ENCODE data around the gene TSN. TPM values are rescaled to one million over a fixed set of nuclear protein-coding genes. Genes with fewer than 3 reads are reported as not detected.

Gene TSN
- total RNA-seq, 2 donors from 2014 or later, result 71.5 to 79.8 TPM

DNA sequence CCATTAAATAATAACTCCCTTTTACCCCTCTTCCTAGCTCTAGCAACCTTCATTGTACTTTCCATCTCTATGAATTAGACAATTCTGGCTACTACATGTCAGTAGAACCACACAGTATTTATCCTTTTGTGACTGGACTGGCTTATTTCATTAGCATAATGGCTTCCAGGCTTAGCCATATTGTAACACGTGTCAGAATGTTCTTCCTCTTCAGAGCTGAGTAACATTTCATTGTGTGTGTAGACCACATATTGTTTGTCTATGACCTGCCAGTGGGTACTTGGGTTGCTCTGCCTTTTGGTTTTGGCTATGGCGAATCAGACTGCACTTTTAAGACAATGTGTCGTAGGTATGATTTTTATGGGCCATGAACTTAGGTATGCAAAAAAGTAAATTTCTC is 20.9 kb downstream of the TSN start:
- H3K27ac ChIP-seq (ENCODE audit: low read depth, low read length), result no peak overlapping the region
- H3K27ac Mint-ChIP-seq, result no peak overlapping the region
- no peaks in the 10 kb centered on the region for H3K9me3 Mint-ChIP-seq
- H3K4me1 ChIP-seq (ENCODE audit: control insufficient read depth, insufficient read depth, low read length), result peaks cover 3% of the 10 kb centered on the region
- no peaks in the 10 kb centered on the region for H3K36me3 ChIP-seq (ENCODE audit: control insufficient read depth, insufficient read depth, low read length)
- no peak for DNase-seq
- H3K4me3 ChIP-seq (ENCODE audit: low read length), result no peak overlapping the region
- H3K27me3 ChIP-seq (ENCODE audit: control insufficient read depth, insufficient read depth, low read length, poor library complexity, severe bottlenecking), result no peaks in the 10 kb centered on the region
- no peaks in the 10 kb centered on the region for H3K27me3 Mint-ChIP-seq (ENCODE audit: insufficient read depth)
- H3K9ac ChIP-seq (ENCODE audit: extremely low read depth, low read length, poor library complexity, severe bottlenecking), result no peak overlapping the region
- TF ChIP-seq, protein P1, sequence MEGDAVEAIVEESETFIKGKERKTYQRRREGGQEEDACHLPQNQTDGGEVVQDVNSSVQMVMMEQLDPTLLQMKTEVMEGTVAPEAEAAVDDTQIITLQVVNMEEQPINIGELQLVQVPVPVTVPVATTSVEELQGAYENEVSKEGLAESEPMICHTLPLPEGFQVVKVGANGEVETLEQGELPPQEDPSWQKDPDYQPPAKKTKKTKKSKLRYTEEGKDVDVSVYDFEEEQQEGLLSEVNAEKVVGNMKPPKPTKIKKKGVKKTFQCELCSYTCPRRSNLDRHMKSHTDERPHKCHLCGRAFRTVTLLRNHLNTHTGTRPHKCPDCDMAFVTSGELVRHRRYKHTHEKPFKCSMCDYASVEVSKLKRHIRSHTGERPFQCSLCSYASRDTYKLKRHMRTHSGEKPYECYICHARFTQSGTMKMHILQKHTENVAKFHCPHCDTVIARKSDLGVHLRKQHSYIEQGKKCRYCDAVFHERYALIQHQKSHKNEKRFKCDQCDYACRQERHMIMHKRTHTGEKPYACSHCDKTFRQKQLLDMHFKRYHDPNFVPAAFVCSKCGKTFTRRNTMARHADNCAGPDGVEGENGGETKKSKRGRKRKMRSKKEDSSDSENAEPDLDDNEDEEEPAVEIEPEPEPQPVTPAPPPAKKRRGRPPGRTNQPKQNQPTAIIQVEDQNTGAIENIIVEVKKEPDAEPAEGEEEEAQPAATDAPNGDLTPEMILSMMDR (conservative IDR thresholded peaks at IDR 0.05), result no peak
- peaks cover 2% of the 10 kb centered on the region for H3K36me3 Mint-ChIP-seq (ENCODE audit: low read depth)
- no peaks in the 10 kb centered on the region for H3K9me3 ChIP-seq (ENCODE audit: control insufficient read depth, low read length)
- H3K4me3 Mint-ChIP-seq, result no peak overlapping the region
- peaks cover 11% of the 10 kb centered on the region for H3K4me1 Mint-ChIP-seq
- WGBS, 2 experiments (ENCODE audit: insufficient coverage in 1 of 2, insufficient read length in 1 of 2), result 80 to 91% methylated on average over 1 to 3 of the region's 3 CpGs

- Mint-ChIP-seq H3K4me3 (no peak overlapping the region), H3K4me1 (peaks cover 7% of the 10 kb centered on the region), H3K9me3 (no peaks in the 10 kb centered on the region), H3K36me3 (ENCODE audit: low read depth) (peaks cover 2% of the 10 kb centered on the region), H3K27me3 (ENCODE audit: insufficient read depth) (no peaks in the 10 kb centered on the region), H3K27ac (no peak overlapping the region)
- Histone ChIP-seq H3K27ac (ENCODE audit: low read depth, low read length) (no peak overlapping the region), H3K9me3 (ENCODE audit: control insufficient read depth, low read length) (no peaks in the 10 kb centered on the region), H3K4me3 (ENCODE audit: low read length) (no peak overlapping the region), H3K4me1 (ENCODE audit: control insufficient read depth, insufficient read depth, low read length) (peaks cover 3% of the 10 kb centered on the region), H3K9ac (ENCODE audit: extremely low read depth, low read length, poor library complexity, severe bottlenecking) (no peak overlapping the region), H3K36me3 (ENCODE audit: control insufficient read depth, insufficient read depth, low read length) (no peaks in the 10 kb centered on the region), H3K27me3 (ENCODE audit: control insufficient read depth, insufficient read depth, low read length, poor library complexity, severe bottlenecking) (no peaks in the 10 kb centered on the region)
- 85 to 88% methylated on average over 10 to 12 of the region's 12 CpGs for WGBS, 2 experiments (ENCODE audit: insufficient coverage in 1 of 2, insufficient read length in 1 of 2)
- TF ChIP-seq, protein P1 (conservative IDR thresholded peaks at IDR 0.05), result no peak
- DNase-seq, result no peak
Measured at GRCh38 chr2:121776885-121777698, 21.6 kb downstream of the TSN start.

- H3K27ac ChIP-seq (ENCODE audit: low read depth, low read length), result no peak overlapping the region
- no peak overlapping the region for H3K27ac Mint-ChIP-seq
Measured at GRCh38 chr2:121777699-121778058, 22.2 kb downstream of the TSN start.

More at GRCh38 chr2:121777699-121778058, 22.2 kb downstream of the TSN start:
- Histone ChIP-seq H3K4me3 (ENCODE audit: low read length) (no peak overlapping the region), H3K4me1 (ENCODE audit: control insufficient read depth, insufficient read depth, low read length) (no peaks in the 10 kb centered on the region), H3K9me3 (ENCODE audit: control insufficient read depth, low read length) (no peaks in the 10 kb centered on the region), H3K27me3 (ENCODE audit: control insufficient read depth, insufficient read depth, low read length, poor library complexity, severe bottlenecking) (no peaks in the 10 kb centered on the region), H3K9ac (ENCODE audit: extremely low read depth, low read length, poor library complexity, severe bottlenecking) (no peak overlapping the region), H3K36me3 (ENCODE audit: control insufficient read depth, insufficient read depth, low read length) (no peaks in the 10 kb centered on the region)
- Mint-ChIP-seq H3K4me1 (peaks cover 3% of the 10 kb centered on the region), H3K36me3 (ENCODE audit: low read depth) (peaks cover 2% of the 10 kb centered on the region), H3K27me3 (ENCODE audit: insufficient read depth) (no peaks in the 10 kb centered on the region), H3K4me3 (no peak overlapping the region), H3K9me3 (no peaks in the 10 kb centered on the region)
- WGBS, 2 experiments (ENCODE audit: insufficient coverage in 1 of 2, insufficient read length in 1 of 2), result 93 to 100% methylated on average over 1 of the region's 1 CpG
- TF ChIP-seq, protein P1 (conservative IDR thresholded peaks at IDR 0.05), result no peak
- no peak for DNase-seq
